ENCODE data around the gene COL4A2. TPM values are rescaled to one million over a fixed set of nuclear protein-coding genes. Genes with fewer than 3 reads are reported as not detected.

COL4A2 gene
- total RNA-seq, 1 experiment from 2014 or later: 66.0 TPM

DNA sequence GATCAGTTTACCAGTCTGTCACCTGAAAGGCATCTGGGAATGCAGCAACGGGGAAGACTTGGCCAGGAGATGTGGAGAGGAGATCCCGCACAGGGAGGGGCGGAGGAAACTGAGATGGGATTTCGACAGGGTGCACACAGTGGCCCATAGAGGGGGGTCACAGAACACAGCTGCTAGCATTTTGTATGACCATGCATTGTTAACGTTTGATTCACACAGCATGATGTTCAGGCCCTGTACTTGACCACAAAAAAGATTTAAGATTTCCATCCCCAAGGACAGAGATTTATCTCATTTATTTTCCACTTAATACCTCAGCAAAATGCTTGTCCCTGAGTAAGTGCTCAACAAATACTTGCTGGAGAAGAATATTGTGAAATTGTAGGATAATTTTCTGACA lies 191.2 kb downstream of the COL4A2 start:
- Mint-ChIP-seq H3K27ac (ENCODE audit: low read depth, unreplicated experiment) (no peak overlapping the region), H3K36me3 (ENCODE audit: insufficient read depth, unreplicated experiment) (peaks cover 22% of the 10 kb centered on the region), H3K9me3 (ENCODE audit: unreplicated experiment) (no peaks in the 10 kb centered on the region), H3K4me1 (ENCODE audit: insufficient read depth, unreplicated experiment) (peaks cover 5% of the 10 kb centered on the region), H3K4me3 (ENCODE audit: unreplicated experiment) (no peak overlapping the region), H3K27me3 (ENCODE audit: insufficient read depth, unreplicated experiment) (no peaks in the 10 kb centered on the region)
- intact Hi-C loops (cut with micrococcal nuclease): no loop called here
- TF ChIP-seq, protein P1, sequence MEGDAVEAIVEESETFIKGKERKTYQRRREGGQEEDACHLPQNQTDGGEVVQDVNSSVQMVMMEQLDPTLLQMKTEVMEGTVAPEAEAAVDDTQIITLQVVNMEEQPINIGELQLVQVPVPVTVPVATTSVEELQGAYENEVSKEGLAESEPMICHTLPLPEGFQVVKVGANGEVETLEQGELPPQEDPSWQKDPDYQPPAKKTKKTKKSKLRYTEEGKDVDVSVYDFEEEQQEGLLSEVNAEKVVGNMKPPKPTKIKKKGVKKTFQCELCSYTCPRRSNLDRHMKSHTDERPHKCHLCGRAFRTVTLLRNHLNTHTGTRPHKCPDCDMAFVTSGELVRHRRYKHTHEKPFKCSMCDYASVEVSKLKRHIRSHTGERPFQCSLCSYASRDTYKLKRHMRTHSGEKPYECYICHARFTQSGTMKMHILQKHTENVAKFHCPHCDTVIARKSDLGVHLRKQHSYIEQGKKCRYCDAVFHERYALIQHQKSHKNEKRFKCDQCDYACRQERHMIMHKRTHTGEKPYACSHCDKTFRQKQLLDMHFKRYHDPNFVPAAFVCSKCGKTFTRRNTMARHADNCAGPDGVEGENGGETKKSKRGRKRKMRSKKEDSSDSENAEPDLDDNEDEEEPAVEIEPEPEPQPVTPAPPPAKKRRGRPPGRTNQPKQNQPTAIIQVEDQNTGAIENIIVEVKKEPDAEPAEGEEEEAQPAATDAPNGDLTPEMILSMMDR (IDR thresholded peaks at IDR 0.05; ENCODE audit: unreplicated experiment): no peak
- DNase-seq (ENCODE audit: unreplicated experiment): no peak
- no TSS peak for BruUV-seq (replicated peaks)
- ChIA-PET POLR2A (no interaction called here), CTCF (no interaction called here)

GRCh38 chr13:110498765-110499164 lies 191.7 kb downstream of the COL4A2 start:
- DNase-seq (ENCODE audit: unreplicated experiment): no peak
- CTCF ChIA-PET: no interaction called here
- no TSS peak for BruUV-seq (replicated peaks)
- Mint-ChIP-seq H3K27ac (ENCODE audit: low read depth, unreplicated experiment) (no peak overlapping the region), H3K4me1 (ENCODE audit: insufficient read depth, unreplicated experiment) (peaks cover 5% of the 10 kb centered on the region), H3K27me3 (ENCODE audit: insufficient read depth, unreplicated experiment) (no peaks in the 10 kb centered on the region), H3K9me3 (ENCODE audit: unreplicated experiment) (no peaks in the 10 kb centered on the region), H3K4me3 (ENCODE audit: unreplicated experiment) (no peak overlapping the region), H3K36me3 (ENCODE audit: insufficient read depth, unreplicated experiment) (peaks cover 21% of the 10 kb centered on the region)
- TF ChIP-seq, protein P1 (IDR thresholded peaks at IDR 0.05; ENCODE audit: unreplicated experiment): no peak
- POLR2A ChIA-PET: no interaction called here
- intact Hi-C loops (cut with micrococcal nuclease): no loop called here

GRCh38 chr13:110499621-110500281 lies 192.7 kb downstream of the COL4A2 start:
- Mint-ChIP-seq H3K4me3 (ENCODE audit: unreplicated experiment) (no peak overlapping the region), H3K36me3 (ENCODE audit: insufficient read depth, unreplicated experiment) (peaks cover 21% of the 10 kb centered on the region), H3K4me1 (ENCODE audit: insufficient read depth, unreplicated experiment) (peaks cover 5% of the 10 kb centered on the region), H3K27me3 (ENCODE audit: insufficient read depth, unreplicated experiment) (no peaks in the 10 kb centered on the region), H3K27ac (ENCODE audit: low read depth, unreplicated experiment) (no peak overlapping the region), H3K9me3 (ENCODE audit: unreplicated experiment) (no peaks in the 10 kb centered on the region)
- ChIA-PET CTCF (interaction anchor here (0.6 kb wide), 1 partner anchor 121 kb away, joined by 3 read pairs; no protein-coding TSS in a partner anchor), POLR2A (no interaction called here)
- DNase-seq (ENCODE audit: unreplicated experiment): no peak
- BruUV-seq (replicated peaks): no TSS peak
- intact Hi-C loops (cut with micrococcal nuclease): no loop called here
- TF ChIP-seq, protein P1 (IDR thresholded peaks at IDR 0.05; ENCODE audit: unreplicated experiment): no peak

- H3K27me3 Mint-ChIP-seq (ENCODE audit: insufficient read depth, unreplicated experiment): no peaks in the 10 kb centered on the region
- CTCF ChIA-PET: interaction anchor here (0.6 kb wide), 1 partner anchor 121 kb away, joined by 3 read pairs; no protein-coding TSS in a partner anchor
Observed at GRCh38 chr13:110500341-110500740, 193.3 kb downstream of the COL4A2 start.

More at GRCh38 chr13:110500341-110500740, 193.3 kb downstream of the COL4A2 start:
- intact Hi-C loops (cut with micrococcal nuclease): no loop called here
- Mint-ChIP-seq H3K4me1 (ENCODE audit: insufficient read depth, unreplicated experiment) (peaks cover 5% of the 10 kb centered on the region), H3K4me3 (ENCODE audit: unreplicated experiment) (no peak overlapping the region), H3K27ac (ENCODE audit: low read depth, unreplicated experiment) (peak overlapping the region; percentile 19), H3K36me3 (ENCODE audit: insufficient read depth, unreplicated experiment) (peaks cover 21% of the 10 kb centered on the region), H3K9me3 (ENCODE audit: unreplicated experiment) (no peaks in the 10 kb centered on the region)
- BruUV-seq (replicated peaks): no TSS peak
- TF ChIP-seq, protein P1 (IDR thresholded peaks at IDR 0.05; ENCODE audit: unreplicated experiment): no peak
- POLR2A ChIA-PET: no interaction called here
- DNase-seq (ENCODE audit: unreplicated experiment): no peak
